ENCODE results near the gene NAA38.
"Not testable (repeated sequence)": the region's sequence is repeated elsewhere in the genome, so short reads cannot be mapped to it uniquely, and the experiment has no call there.

The NAA38 gene

GRCh38 chr17:7883781-7884386 is 26.5 kb upstream of the NAA38 start:
- peak; percentile 31 for DNase-seq
- in situ Hi-C loops (cut with MboI; ENCODE audit: low pct_unique_long_range_greater_than_20kb, low sequenced_read_pairs), result no loop called here

DNA sequence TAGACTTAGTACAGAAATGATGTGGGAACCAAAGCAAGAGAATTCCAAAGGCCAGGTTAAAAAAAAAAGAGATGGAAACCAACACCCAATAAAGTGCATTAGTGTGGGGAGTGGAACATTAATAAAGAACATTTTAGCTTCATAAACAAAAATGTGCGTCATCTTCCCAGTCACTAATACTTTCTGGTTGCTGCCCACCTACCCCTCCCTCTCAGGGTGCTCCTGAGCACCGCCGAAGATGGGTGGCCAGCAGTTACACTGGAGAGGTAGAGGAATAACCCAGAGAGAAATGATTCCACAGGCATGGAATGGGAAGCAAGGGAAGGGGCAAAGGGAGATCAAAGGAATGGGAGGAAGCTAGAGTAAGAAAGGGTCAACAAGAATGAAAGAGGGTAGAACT is 25.3 kb upstream of the NAA38 start:
- no peak for DNase-seq
- in situ Hi-C loops (cut with MboI; ENCODE audit: low pct_unique_long_range_greater_than_20kb, low sequenced_read_pairs), result no loop called here

- in situ Hi-C loops (cut with MboI; ENCODE audit: low pct_unique_long_range_greater_than_20kb, low sequenced_read_pairs), result no loop called here
These were observed 24.7 kb upstream of the NAA38 start for GRCh38 chr17:7882068-7882467.

DNA sequence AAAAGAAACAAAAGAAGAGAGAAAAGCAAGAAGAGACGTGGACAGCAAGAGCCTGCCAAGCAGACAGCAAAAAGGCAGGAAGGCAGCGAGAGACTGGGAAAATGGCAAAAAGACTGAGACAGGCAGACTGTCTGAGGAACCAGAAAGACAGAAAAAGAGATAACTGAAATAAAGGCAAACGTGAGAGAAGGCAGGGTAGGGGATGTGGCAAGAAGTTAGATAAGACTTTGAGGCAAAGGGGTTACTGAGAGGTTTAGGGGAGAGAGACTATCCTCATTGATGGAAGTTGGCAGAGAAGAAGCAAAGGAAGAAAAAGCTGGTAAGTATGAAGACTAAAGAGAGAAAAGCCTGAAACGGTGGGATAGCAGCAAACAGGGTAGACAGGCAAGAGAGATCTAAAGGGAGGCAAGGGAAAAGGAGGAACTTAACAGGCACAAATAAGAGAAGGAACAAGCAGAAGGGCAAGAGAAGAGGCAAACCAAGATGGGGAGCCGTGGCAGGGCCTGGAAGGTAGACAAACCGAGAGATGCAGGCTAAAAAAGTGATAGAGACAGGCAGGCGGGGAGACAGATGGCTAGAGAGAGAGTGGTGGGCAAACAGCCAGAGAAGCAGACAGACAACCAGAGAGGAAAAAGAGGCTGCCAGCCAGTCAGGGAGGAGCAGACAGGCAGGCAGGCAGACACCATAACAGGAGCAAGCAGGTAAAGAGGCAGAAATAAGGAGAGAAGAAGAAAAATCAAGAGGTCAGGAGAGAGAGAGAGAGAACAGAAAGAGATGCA is 24.1 kb upstream of the NAA38 start:
- DNase-seq, result no peak
- in situ Hi-C loops (cut with MboI; ENCODE audit: low pct_unique_long_range_greater_than_20kb, low sequenced_read_pairs), result no loop called here

More at GRCh38 chr17:7882068-7882467, 24.7 kb upstream of the NAA38 start:
- no peak for DNase-seq

DNA sequence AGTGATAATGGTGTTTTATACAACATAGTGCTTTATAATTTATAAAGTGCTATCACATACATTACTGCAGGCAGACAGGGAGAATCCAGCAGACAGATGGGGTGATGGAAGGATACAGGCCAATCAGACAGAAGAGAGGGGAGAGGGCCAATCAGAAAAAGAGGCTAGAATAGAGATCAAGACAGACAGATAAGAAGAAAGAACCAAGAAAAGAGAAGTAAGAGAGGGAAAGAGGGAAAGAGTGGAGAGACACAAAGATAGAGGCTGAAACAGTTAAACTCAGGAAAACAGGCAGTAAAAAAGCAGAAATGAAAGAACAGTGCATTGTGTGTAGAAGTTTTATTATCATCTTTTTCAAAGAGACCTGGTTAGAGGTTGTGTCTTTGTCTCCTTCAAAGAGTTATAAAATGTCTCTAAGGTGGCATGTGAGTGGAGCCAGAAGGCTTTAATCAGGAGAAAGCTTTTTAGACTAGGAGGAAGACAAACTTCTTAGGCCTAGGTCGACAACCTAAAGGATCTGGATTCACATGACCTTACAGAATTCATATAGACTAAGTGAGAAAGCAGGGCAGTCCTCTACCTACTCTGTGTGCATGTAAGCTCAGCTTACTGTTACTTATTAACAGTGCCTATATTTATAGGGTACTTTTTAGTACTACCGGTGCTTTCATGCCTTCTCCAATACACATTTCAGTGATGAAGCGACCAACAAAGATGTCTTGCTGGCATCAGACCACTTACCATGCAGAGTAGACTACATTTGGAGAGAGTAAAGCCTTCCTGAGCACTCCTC is 22.9 kb upstream of the NAA38 start:
- DNase-seq, result peak; percentile 59
- in situ Hi-C loops (cut with MboI; ENCODE audit: low pct_unique_long_range_greater_than_20kb, low sequenced_read_pairs), result no loop called here

DNA sequence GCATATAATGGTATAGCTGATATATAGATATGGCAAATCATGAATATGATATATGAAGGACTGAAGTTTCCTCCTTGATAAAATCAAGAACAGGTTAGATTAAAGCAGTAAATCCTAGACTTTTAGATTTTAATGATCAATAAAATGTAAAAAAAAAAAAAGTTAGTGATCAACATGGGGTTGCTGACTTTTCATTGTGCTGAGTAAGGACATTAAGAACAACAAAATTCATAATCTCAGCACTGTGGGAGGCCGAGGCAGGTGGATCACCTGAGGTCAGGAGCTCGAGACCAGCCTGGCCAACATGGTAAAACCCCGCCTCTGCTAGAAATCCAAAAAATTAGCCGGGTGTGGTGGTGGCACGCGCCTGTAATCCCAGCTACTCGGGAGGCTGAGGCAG is 20.9 kb upstream of the NAA38 start:
- in situ Hi-C loops (cut with MboI; ENCODE audit: low pct_unique_long_range_greater_than_20kb, low sequenced_read_pairs), result no loop called here
- no peak for DNase-seq

- in situ Hi-C loops (cut with MboI; ENCODE audit: low pct_unique_long_range_greater_than_20kb, low sequenced_read_pairs), result no loop called here
- no peak for DNase-seq
These were observed 18.5 kb upstream of the NAA38 start for GRCh38 chr17:7875804-7876370.

DNA sequence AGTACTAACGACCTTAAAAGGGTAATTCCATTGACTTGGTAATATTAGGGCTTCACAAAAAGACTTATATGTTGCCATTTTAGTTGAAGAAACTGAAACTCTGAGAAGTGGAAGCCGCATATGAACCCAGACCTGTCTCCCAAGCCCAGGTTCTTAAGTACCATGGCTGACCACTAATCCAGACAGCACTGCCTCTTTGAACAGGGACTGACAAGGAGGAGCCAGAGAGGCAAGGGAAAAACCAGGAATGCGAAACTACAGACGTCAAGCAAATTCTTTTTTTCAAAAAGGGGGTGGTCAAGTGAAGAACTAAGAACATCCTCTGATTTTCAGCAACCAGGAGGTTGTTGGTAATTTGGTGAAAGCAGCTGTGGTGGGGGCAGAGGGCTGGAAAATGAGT is 15.7 kb upstream of the NAA38 start:
- in situ Hi-C loops (cut with MboI; ENCODE audit: low pct_unique_long_range_greater_than_20kb, low sequenced_read_pairs), result no loop called here
- DNase-seq, result no peak

DNA sequence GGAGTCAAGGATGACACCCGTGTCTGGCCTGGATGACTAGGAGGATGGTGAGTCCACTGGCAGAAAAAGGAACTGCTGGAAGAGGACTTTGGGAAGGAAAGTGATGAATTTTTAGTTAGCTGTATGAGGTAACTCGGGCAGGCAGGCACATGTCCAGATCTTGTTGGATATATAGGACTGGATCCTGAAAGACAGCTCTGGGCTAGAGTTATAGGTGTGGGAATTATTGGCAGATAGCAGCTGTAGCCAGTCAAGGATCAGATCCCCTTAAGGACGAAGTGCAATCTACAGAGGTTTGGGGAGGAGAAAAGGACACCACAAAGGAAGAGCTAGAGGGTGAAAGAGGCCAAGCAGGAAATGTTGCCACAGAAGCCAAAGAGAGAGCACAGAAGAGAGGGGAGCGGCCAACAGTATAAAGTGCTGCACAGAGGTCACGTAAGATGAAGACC is 10.5 kb upstream of the NAA38 start:
- in situ Hi-C loops (cut with MboI; ENCODE audit: low pct_unique_long_range_greater_than_20kb, low sequenced_read_pairs), result no loop called here
- DNase-seq, result peak; percentile 72

DNA sequence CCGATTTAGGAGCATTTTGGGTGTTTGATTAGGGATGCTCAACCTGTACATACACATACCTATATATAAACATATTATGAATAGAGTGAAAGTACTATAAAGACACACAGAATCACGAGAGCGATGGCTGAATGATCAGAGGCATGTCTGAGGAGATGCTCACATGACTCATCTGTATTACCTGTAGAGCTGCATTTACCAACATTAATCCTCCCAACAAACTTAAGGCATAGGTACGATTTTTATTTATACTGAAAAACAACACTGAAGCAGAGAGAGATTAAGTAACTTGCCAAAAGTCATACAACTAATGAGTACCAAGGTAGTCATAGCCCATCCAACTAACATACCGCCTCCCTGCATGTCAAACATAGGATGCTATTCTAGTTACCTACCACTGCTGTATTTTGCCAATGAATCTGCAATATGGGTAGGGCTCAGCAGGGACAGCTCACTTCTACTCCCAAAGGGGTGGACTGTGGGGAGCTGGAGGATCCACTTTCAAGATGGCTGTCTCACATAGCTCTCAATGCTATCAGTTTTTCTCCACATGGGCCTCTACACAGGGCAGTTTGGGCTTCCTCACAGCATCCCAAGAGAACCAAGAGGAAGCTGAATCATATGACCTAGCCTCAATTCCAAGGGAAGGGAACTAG is 7.8 kb upstream of the NAA38 start:
- in situ Hi-C loops (cut with MboI; ENCODE audit: low pct_unique_long_range_greater_than_20kb, low sequenced_read_pairs), result no loop called here
- no peak for DNase-seq

GRCh38 chr17:7864384-7864783 is 7.0 kb upstream of the NAA38 start:
- DNase-seq; in situ Hi-C loops (cut with MboI; ENCODE audit: low pct_unique_long_range_greater_than_20kb, low sequenced_read_pairs): not testable (repeated sequence)

GRCh38 chr17:7862692-7863437 is 5.5 kb upstream of the NAA38 start:
- in situ Hi-C loops (cut with MboI; ENCODE audit: low pct_unique_long_range_greater_than_20kb, low sequenced_read_pairs), result no loop called here
- DNase-seq, result peak; percentile 58

DNA sequence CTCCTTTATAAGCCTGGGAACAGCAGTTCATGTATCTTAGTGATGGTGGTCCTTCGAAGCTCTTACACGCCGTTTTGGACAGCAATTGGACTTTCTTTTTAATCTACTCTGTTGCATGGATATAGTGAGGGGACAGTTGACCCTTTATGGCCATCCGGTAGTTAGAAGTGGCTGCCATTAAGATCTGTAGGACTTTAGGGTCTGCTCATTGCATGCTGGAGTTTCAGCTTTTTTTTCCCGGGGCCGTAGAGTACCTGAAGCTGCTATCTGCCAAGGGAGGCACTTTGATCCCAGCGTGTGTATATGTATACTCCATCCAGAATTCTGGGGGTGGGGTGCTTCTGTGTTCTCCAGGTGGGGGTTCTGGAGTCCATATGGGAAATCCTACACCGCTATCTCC is 1.7 kb upstream of the NAA38 start:
- no peak for DNase-seq
- in situ Hi-C loops (cut with MboI; ENCODE audit: low pct_unique_long_range_greater_than_20kb, low sequenced_read_pairs), result no loop called here

GRCh38 chr17:7858522-7858810 is 1.1 kb upstream of the NAA38 start:
- peak; percentile 75 for DNase-seq
- in situ Hi-C loops (cut with MboI; ENCODE audit: low pct_unique_long_range_greater_than_20kb, low sequenced_read_pairs), result no loop called here

GRCh38 chr17:7857713-7858521 is 558 bp upstream of the NAA38 start, which contains the start of gene CYB5D1:
CYB5D1 (plus strand) TSS chr17:7858003; CDS start chr17:7858135, 132 bp downstream.
- DNase-seq, result peak; percentile 97
- in situ Hi-C loops (cut with MboI; ENCODE audit: low pct_unique_long_range_greater_than_20kb, low sequenced_read_pairs), result no loop called here

- in situ Hi-C loops (cut with MboI; ENCODE audit: low pct_unique_long_range_greater_than_20kb, low sequenced_read_pairs), result no loop called here
- DNase-seq, result peak; percentile 74
These were observed 1.1 kb downstream of the NAA38 start for GRCh38 chr17:7856011-7856810.

DNA sequence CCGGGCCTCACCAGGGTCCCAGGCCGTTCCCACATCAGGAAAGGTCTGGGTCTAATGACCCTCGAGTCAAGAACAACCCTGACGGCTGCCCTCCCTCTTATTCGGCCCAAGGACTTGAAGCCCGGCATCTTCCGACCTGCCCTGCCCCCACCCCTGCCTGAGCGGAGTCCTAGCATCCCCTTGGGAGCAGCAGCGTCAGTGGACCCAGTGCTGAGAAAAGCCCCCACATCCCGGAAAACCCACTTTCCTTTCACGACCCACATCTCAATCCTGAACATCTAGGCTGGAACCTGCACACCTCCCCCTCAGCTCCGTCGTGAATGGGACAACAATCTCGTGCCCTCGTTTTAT is 1.7 kb downstream of the NAA38 start:
- in situ Hi-C loops (cut with MboI; ENCODE audit: low pct_unique_long_range_greater_than_20kb, low sequenced_read_pairs), result no loop called here

More for the DNA sequence above, 1.7 kb downstream of the NAA38 start:
- no peak for DNase-seq

All from KBM-7 (cell line).